A549 (cell line): ENCODE data around the gene BORA. TPM values are rescaled to one million over a fixed set of nuclear protein-coding genes. Genes with fewer than 3 reads are reported as not detected.

ENCODE experiments used
- ATAC-seq, 2 experiments: fragments of 200-7000 bp in 1 of 2; fragments of >200 bp in 1 of 2; cut with Nextera tagmentation in 1 of 2; cut with Tn5 transposase in 1 of 2; 3 replicates each; pipeline versions ENCODE4 v1.8.0 to v1.9.1; 2018 to 2020; ENCODE audit warnings: mild to moderate bottlenecking in 1 of 2, moderate library complexity in 1 of 2
- CTCF ChIA-PET: fragments of 300-600 bp; sonication (Branson Sonifier 250); formaldehyde crosslinking; extraction: SDS; loops from one replicate; lab custom pipeline; 2021; ENCODE audit warnings: antibody characterized with exemption, inconsistent platforms; lab: Yijun Ruan, JAX
- POLR2A ChIA-PET: fragments of 350-600 bp; formaldehyde crosslinking; extraction: SDS; loops from one replicate; lab custom pipeline; 2021; ENCODE audit warnings: antibody characterized with exemption, inconsistent platforms; lab: Yijun Ruan, JAX
- DNase-seq, 2 experiments: peaks; one replicate each; pipeline versions ENCODE4 v3.0.0 to v3.0.0-alpha.2; 2011 to 2016; ENCODE audit warnings: low read depth in 1 of 2, low spot score in 1 of 2
- FAIRE-seq: peaks from 2 replicates; lab custom pipeline; 2011; peaks lifted over from hg19 to GRCh38; lab: Jason Lieb, UNC
- H3K27ac ChIP-seq, 2 experiments: fragments of >200 bp; sonication (Bioruptor Twin); formaldehyde crosslinking; 3 replicates each; pipeline ENCODE4 v1.5.1; 2016 to 2017
- H3K4me1 ChIP-seq: fragments of >200 bp; sonication (Bioruptor Twin); formaldehyde crosslinking; 3 replicates; pipeline ENCODE4 v1.6.1; 2016
- H3K4me2 ChIP-seq: fragments of >200 bp; sonication (Bioruptor Twin); formaldehyde crosslinking; 3 replicates; pipeline ENCODE4 v1.6.1; 2016
- H3K4me3 ChIP-seq: fragments of >200 bp; sonication (Bioruptor Twin); formaldehyde crosslinking; 3 replicates; pipeline ENCODE4 v1.5.1; 2016
- H3K9me3 ChIP-seq: fragments of >200 bp; sonication (Bioruptor Twin); formaldehyde crosslinking; 3 replicates; pipeline ENCODE4 v1.6.1; 2016
- CHD2 ChIP-seq: fragments of 150-350 bp; IDR thresholded peaks from 2 replicates; pipeline ENCODE4 v1.6.1; 2014; ENCODE audit warnings: low read length; ENCODE audit not compliant: partially characterized antibody
- CHD4 ChIP-seq: fragments of 200-600 bp; sonication (generic); IDR thresholded peaks from 2 replicates; pipeline ENCODE4 v1.6.1; 2016; ENCODE audit warnings: antibody characterized with exemption, mild to moderate bottlenecking, borderline replicate concordance
- EP300 ChIP-seq, 2 experiments: fragments of >200 bp; sonication (Bioruptor Twin); formaldehyde crosslinking; IDR thresholded peaks; 2 replicates in 1 of 2; 3 replicates in 1 of 2; pipeline ENCODE4 v1.6.1; 2016 to 2017
- ESRRA ChIP-seq: fragments of 150-350 bp; IDR thresholded peaks from 2 replicates; pipeline ENCODE4 v1.6.1; 2014; ENCODE audit warnings: mild to moderate bottlenecking, low read length, borderline replicate concordance
- FOSB ChIP-seq: fragments of 250-450 bp; sonication (Bioruptor Pico); IDR thresholded peaks from 2 replicates; pipeline ENCODE4 v1.5.0; 2020; ENCODE audit warnings: mild to moderate bottlenecking, moderate library complexity
- FOXS1 ChIP-seq: fragments of 250-450 bp; sonication (Bioruptor Pico); IDR thresholded peaks from 2 replicates; pipeline ENCODE4 v1.5.0; 2020; ENCODE audit warnings: mild to moderate bottlenecking, moderate library complexity
- GATA3 ChIP-seq: IDR thresholded peaks from 2 replicates; pipeline ENCODE4 v1.6.1; 2012; ENCODE audit warnings: borderline replicate concordance
- HOXB13 ChIP-seq: fragments of 250-450 bp; sonication (Bioruptor Pico); IDR thresholded peaks from 2 replicates; pipeline ENCODE4 v1.5.0; 2020; ENCODE audit warnings: low read depth, mild to moderate bottlenecking, moderate library complexity
- HOXB5 ChIP-seq: fragments of 250-450 bp; sonication (Bioruptor Pico); IDR thresholded peaks from 2 replicates; pipeline ENCODE4 v1.5.0; 2020; ENCODE audit warnings: mild to moderate bottlenecking, moderate library complexity
- KDM1A ChIP-seq: fragments of 200-600 bp; sonication (generic); IDR thresholded peaks from 2 replicates; pipeline ENCODE4 v1.6.1; 2016; ENCODE audit warnings: low read depth, mild to moderate bottlenecking
- KDM5A ChIP-seq: fragments of 200-600 bp; sonication (generic); IDR thresholded peaks from 2 replicates; pipeline ENCODE4 v1.6.1; 2016; ENCODE audit warnings: antibody characterized with exemption, mild to moderate bottlenecking
- MAFK ChIP-seq: fragments of 450-650 bp; IDR thresholded peaks from 2 replicates; pipeline ENCODE4 v1.6.1; 2014; ENCODE audit not compliant: partially characterized antibody
- MAX ChIP-seq: IDR thresholded peaks from 2 replicates; pipeline ENCODE4 v1.6.1; 2012
- POLR2A ChIP-seq: IDR thresholded peaks from 2 replicates; pipeline ENCODE4 v1.6.1; 2012; ENCODE audit warnings: mild to moderate bottlenecking, low read length
- POLR2AphosphoS2 ChIP-seq: conservative IDR thresholded peaks from 2 replicates; pipeline ENCODE4 v1.6.1; 2012; ENCODE audit warnings: low read length, improper control_type of control experiment, inconsistent platforms
- RAD21 ChIP-seq, 2 experiments: fragments of >200 bp in 1 of 2; sonication (Bioruptor Twin) in 1 of 2; formaldehyde crosslinking in 1 of 2; IDR thresholded peaks in 1 of 2; conservative IDR thresholded peaks in 1 of 2; 2 replicates in 1 of 2; 3 replicates in 1 of 2; pipeline ENCODE4 v1.6.1; 2012 to 2018; ENCODE audit warnings: inconsistent platforms in 1 of 2
- TFCP2L1 ChIP-seq: fragments of 250-450 bp; sonication (Bioruptor Pico); IDR thresholded peaks from 2 replicates; pipeline ENCODE4 v1.5.0; 2021; ENCODE audit warnings: mild to moderate bottlenecking
- TP53 ChIP-seq: fragments of 250-450 bp; sonication (Bioruptor Pico); IDR thresholded peaks from 2 replicates; pipeline ENCODE4 v1.5.0; 2021; ENCODE audit warnings: mild to moderate bottlenecking, moderate library complexity
- ZC3H11A ChIP-seq: fragments of 450-650 bp; IDR thresholded peaks from 2 replicates; pipeline ENCODE4 v1.6.1; 2014; ENCODE audit warnings: antibody characterized with exemption, mild to moderate bottlenecking
- ZFP36 ChIP-seq: fragments of 450-650 bp; IDR thresholded peaks from 2 replicates; pipeline ENCODE4 v1.6.1; 2014; ENCODE audit warnings: borderline replicate concordance; ENCODE audit not compliant: partially characterized antibody
- ZNF302 ChIP-seq: fragments of 250-450 bp; sonication (Bioruptor Pico); IDR thresholded peaks from 2 replicates; pipeline ENCODE4 v1.9.0; 2021; ENCODE audit warnings: inconsistent platforms, mild to moderate bottlenecking, moderate library complexity
- ZSCAN20 ChIP-seq: fragments of 250-450 bp; sonication (Bioruptor Pico); IDR thresholded peaks from 2 replicates; pipeline ENCODE4 v1.8.0; 2022; ENCODE audit warnings: mild to moderate bottlenecking, moderate library complexity
- WGBS: methylation state at CpG from one replicate; pipeline ENCODE4 v1.1.6; 2017; ENCODE audit errors: missing lambda C conversion rate; 5-methylcytosine and 5-hydroxymethylcytosine counted together
- polyA plus RNA-seq, 4 experiments: library from polyadenylated mRNA; depleted of rRNA in 3 of 4; stranded (reverse); fragments of >200 nt; fragmentation: RNase III in 1 of 4; extraction: RNeasy Plus Mini Kit Qiagen cat#74134 plus additional on column Dnase treatment in 1 of 4; gene quantifications; 2 replicates in 3 of 4; 3 replicates in 1 of 4; pipeline ENCODE4 v1.2.3, GENCODE V29; 2011 to 2017
- TF ChIP-seq, protein P1 (sequence below): fragments of 150-350 bp; IDR thresholded peaks from 2 replicates; pipeline ENCODE4 v1.6.1; 2014; ENCODE audit warnings: low read depth, mild to moderate bottlenecking, low read length
- TF ChIP-seq, protein P2 (sequence below): fragments of >200 bp; sonication (Bioruptor Twin); formaldehyde crosslinking; IDR thresholded peaks from 3 replicates; pipeline ENCODE4 v1.5.1; 2016

Gene BORA
- polyA plus RNA-seq, 2 of the 4 experiments (the other 2 are of a cell fraction), result 7.1 to 8.4 TPM

- TF ChIP-seq RAD21 (conservative IDR thresholded peaks at IDR 0.05 in 1 of 2, IDR thresholded peaks at IDR 0.05 in 1 of 2) (no peak), MAX (0 out of 2 replicates have a peak, but pooled peaks have one; percentile 26)
- WGBS, result 2% methylated on average over 24 of the region's 49 CpGs
These were observed 852 bp upstream of the BORA start for GRCh38 chr13:72726726-72727416.

GRCh38 chr13:72728290-72728605 lies 525 bp downstream of the BORA start:
- no peak for ATAC-seq
- H3K4me1 ChIP-seq, result peaks cover 15% of the 10 kb centered on the region; the same call in 2 of the 3 replicates
- no peaks in the 10 kb centered on the region for H3K9me3 ChIP-seq
- H3K27ac ChIP-seq, result peak overlapping the region; percentile 84 to 88
- ChIA-PET CTCF (interaction anchor here (1.1 kb wide), 1 partner anchor 80 kb away, joined by 3 read pairs; no protein-coding TSS in a partner anchor), POLR2A (no interaction called here)
- WGBS, result 0% methylated on average over 2 of the region's 3 CpGs
- peak overlapping the region; percentile 79 for H3K4me2 ChIP-seq
- no peak for FAIRE-seq
- DNase-seq, result no peak
- peak overlapping the region; percentile 83 for H3K4me3 ChIP-seq
- TF ChIP-seq ZC3H11A (no peak), KDM5A (no peak), POLR2AphosphoS2 (no peak), FOSB (CRISPR knock-in tag) (no peak), CHD4 (no peak), CHD2 (no peak), HOXB13 (CRISPR knock-in tag) (no peak), FOXS1 (CRISPR knock-in tag) (no peak), ZFP36 (no peak), ESRRA (no peak), ZSCAN20 (no peak), TP53 (no peak)
- TF ChIP-seq, protein P1, sequence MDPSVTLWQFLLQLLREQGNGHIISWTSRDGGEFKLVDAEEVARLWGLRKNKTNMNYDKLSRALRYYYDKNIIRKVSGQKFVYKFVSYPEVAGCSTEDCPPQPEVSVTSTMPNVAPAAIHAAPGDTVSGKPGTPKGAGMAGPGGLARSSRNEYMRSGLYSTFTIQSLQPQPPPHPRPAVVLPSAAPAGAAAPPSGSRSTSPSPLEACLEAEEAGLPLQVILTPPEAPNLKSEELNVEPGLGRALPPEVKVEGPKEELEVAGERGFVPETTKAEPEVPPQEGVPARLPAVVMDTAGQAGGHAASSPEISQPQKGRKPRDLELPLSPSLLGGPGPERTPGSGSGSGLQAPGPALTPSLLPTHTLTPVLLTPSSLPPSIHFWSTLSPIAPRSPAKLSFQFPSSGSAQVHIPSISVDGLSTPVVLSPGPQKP, result no peak
- TF ChIP-seq, protein P2, sequence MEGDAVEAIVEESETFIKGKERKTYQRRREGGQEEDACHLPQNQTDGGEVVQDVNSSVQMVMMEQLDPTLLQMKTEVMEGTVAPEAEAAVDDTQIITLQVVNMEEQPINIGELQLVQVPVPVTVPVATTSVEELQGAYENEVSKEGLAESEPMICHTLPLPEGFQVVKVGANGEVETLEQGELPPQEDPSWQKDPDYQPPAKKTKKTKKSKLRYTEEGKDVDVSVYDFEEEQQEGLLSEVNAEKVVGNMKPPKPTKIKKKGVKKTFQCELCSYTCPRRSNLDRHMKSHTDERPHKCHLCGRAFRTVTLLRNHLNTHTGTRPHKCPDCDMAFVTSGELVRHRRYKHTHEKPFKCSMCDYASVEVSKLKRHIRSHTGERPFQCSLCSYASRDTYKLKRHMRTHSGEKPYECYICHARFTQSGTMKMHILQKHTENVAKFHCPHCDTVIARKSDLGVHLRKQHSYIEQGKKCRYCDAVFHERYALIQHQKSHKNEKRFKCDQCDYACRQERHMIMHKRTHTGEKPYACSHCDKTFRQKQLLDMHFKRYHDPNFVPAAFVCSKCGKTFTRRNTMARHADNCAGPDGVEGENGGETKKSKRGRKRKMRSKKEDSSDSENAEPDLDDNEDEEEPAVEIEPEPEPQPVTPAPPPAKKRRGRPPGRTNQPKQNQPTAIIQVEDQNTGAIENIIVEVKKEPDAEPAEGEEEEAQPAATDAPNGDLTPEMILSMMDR, result no peak

More at GRCh38 chr13:72726726-72727416, 852 bp upstream of the BORA start:
- Histone ChIP-seq H3K4me3 (peak overlapping the region; percentile 77), H3K9me3 (no peaks in the 10 kb centered on the region), H3K27ac (peak overlapping the region; percentile 80 to 95), H3K4me1 (peaks cover 15% of the 10 kb centered on the region; the same call in 2 of the 3 replicates), H3K4me2 (peak overlapping the region; percentile 94)
- DNase-seq (peak; percentile 7 to 15), ATAC-seq (peak; percentile 65 to 78), FAIRE-seq (no peak)
- ChIA-PET CTCF (interaction anchor here (1.2 kb wide), 1 partner anchor 85 kb away, joined by 3 read pairs; no protein-coding TSS in a partner anchor), POLR2A (no interaction called here)

- TF ChIP-seq FOXS1 (CRISPR knock-in tag), result no peak
- TF ChIP-seq TP53, result no peak
- no peak for TF ChIP-seq ZNF302 (CRISPR knock-in tag)
- TF ChIP-seq CHD2, result no peak
- TF ChIP-seq EP300 (IDR thresholded peaks at IDR 0.05), result no peak
- TF ChIP-seq TFCP2L1, result no peak
- no peak for TF ChIP-seq KDM1A
- TF ChIP-seq, protein P2, result no peak
- TF ChIP-seq POLR2A, result no peak
- TF ChIP-seq ZSCAN20, result no peak
- no peak for TF ChIP-seq GATA3
- TF ChIP-seq HOXB5 (CRISPR knock-in tag), result no peak
- no peak for TF ChIP-seq MAFK
- no peak for TF ChIP-seq FOSB (CRISPR knock-in tag)
- Histone ChIP-seq H3K4me1 (no peaks in the 10 kb centered on the region), H3K9me3 (no peaks in the 10 kb centered on the region), H3K4me2 (no peak overlapping the region), H3K4me3 (no peak overlapping the region), H3K27ac (no peak overlapping the region)
- ChIA-PET POLR2A (no interaction called here), CTCF (no interaction called here)
- no peak for ATAC-seq
- no peak for DNase-seq
- 79% methylated on average over 3 of the region's 3 CpGs for WGBS
- FAIRE-seq, result no peak
These were observed 9.3 kb downstream of the BORA start for GRCh38 chr13:72737033-72737432.
